Panc1 (cell line): ENCODE results near the gene PEX19. TPM values are rescaled to one million over a fixed set of nuclear protein-coding genes. Genes with fewer than 3 reads are reported as not detected.

Experiments
- ATAC-seq: fragments of 200-7000 bp; cut with Tn5 transposase; 2 replicates; pipeline ENCODE4 v1.9.1; 2020; ENCODE audit warnings: mild to moderate bottlenecking, moderate library complexity
- BruUV-seq: library from RNA; stranded (reverse); fragments of 400-500 nt; replicated peaks from 2 replicates; lab custom pipeline; 2021; lab: Mats Ljungman, UMichigan
- CTCF ChIA-PET: fragments of 300-600 bp; sonication (Branson Sonifier 250); formaldehyde crosslinking; loops from one replicate; lab custom pipeline; 2022; ENCODE audit warnings: antibody characterized with exemption; lab: Charles Lee
- POLR2A ChIA-PET: fragments of 300-600 bp; sonication (Branson Sonifier 250); formaldehyde crosslinking; loops from one replicate; lab custom pipeline; 2022; ENCODE audit warnings: antibody characterized with exemption; lab: Charles Lee
- DNase-seq: peaks from one replicate; pipeline ENCODE4 v3.0.0-alpha.2; 2010; ENCODE audit warnings: low read depth, low spot score
- H3K27ac ChIP-seq: 2 replicates; pipeline ENCODE4 v1.5.1; 2011; ENCODE audit warnings: mild to moderate bottlenecking, low read length, inconsistent platforms
- H3K27me3 ChIP-seq: fragments of 200-500 bp; sonication (Bioruptor generic); 2 replicates; pipeline ENCODE4 v1.6.0; 2014; ENCODE audit warnings: low read length, inconsistent platforms; ENCODE audit not compliant: control insufficient read depth, insufficient read depth
- H3K36me3 ChIP-seq: fragments of 200-500 bp; sonication (Bioruptor generic); 2 replicates; pipeline ENCODE4 v1.5.1; 2014; ENCODE audit warnings: inconsistent platforms, mild to moderate bottlenecking, low read length, moderate library complexity; ENCODE audit not compliant: control insufficient read depth, insufficient read depth
- H3K4me1 ChIP-seq: 2 replicates; pipeline ENCODE4 v1.5.1; 2011; ENCODE audit warnings: inconsistent platforms, mild to moderate bottlenecking, low read length, moderate library complexity; ENCODE audit not compliant: control insufficient read depth, insufficient read depth
- H3K4me3 ChIP-seq, 2 experiments: 2 replicates each; pipeline ENCODE4 v1.5.1; 2011 to 2012; ENCODE audit warnings: low read depth in 2 of 2, low read length in 2 of 2, mild to moderate bottlenecking in 2 of 2, inconsistent platforms in 1 of 2, moderate library complexity in 1 of 2
- H3K9me3 ChIP-seq: fragments of 200-500 bp; sonication (Bioruptor generic); 2 replicates; pipeline ENCODE4 v1.5.1; 2014; ENCODE audit warnings: low read depth, mild to moderate bottlenecking, inconsistent platforms, low read length, moderate library complexity; ENCODE audit not compliant: control insufficient read depth, insufficient read depth
- CTCF ChIP-seq: fragments of 450-650 bp; IDR thresholded peaks from 2 replicates; pipeline ENCODE4 v1.5.1; 2017; ENCODE audit warnings: mild to moderate bottlenecking
- POLR2AphosphoS5 ChIP-seq: IDR thresholded peaks from 2 replicates; pipeline ENCODE4 v1.6.1; 2012; ENCODE audit warnings: mild to moderate bottlenecking, low read depth, low read length, moderate library complexity
- REST ChIP-seq, 2 experiments: IDR thresholded peaks; 2 replicates each; pipeline ENCODE4 v1.6.1; 2011 to 2012; ENCODE audit warnings: low read depth in 2 of 2, control low read depth in 1 of 2, low read length in 1 of 2, mild to moderate bottlenecking in 1 of 2, moderate library complexity in 1 of 2; ENCODE audit not compliant: insufficient read depth in 1 of 2
- SIN3A ChIP-seq: IDR thresholded peaks from 2 replicates; pipeline ENCODE4 v1.6.1; 2012; ENCODE audit warnings: low read depth, mild to moderate bottlenecking, low read length, moderate library complexity, borderline replicate concordance; ENCODE audit not compliant: insufficient read depth
- TCF7L2 ChIP-seq: IDR thresholded peaks from 2 replicates; pipeline ENCODE4 v1.6.1; 2011; ENCODE audit warnings: mild to moderate bottlenecking, low read depth, low read length, inconsistent platforms
- in situ Hi-C: cut with HindIII; loops from 2 replicates; pipeline ENCODE4 v1.10.0; 2016; ENCODE audit warnings: low sequenced_read_pairs, low pct_unique_long_range_greater_than_20kb
- intact Hi-C: fragments of 100-400 bp; cut with micrococcal nuclease; formaldehyde crosslinking; loops from one replicate; pipeline ENCODE4 v1.10.0; 2022; ENCODE audit not compliant: unreplicated experiment
- total RNA-seq: library from RNA; stranded (reverse); gene quantifications from one replicate; pipeline ENCODE4 v1.2.1, GENCODE V29; 2021; ENCODE audit not compliant: unreplicated experiment

The PEX19 gene
- total RNA-seq, 1 experiment from 2014 or later = 55.1 TPM

DNA sequence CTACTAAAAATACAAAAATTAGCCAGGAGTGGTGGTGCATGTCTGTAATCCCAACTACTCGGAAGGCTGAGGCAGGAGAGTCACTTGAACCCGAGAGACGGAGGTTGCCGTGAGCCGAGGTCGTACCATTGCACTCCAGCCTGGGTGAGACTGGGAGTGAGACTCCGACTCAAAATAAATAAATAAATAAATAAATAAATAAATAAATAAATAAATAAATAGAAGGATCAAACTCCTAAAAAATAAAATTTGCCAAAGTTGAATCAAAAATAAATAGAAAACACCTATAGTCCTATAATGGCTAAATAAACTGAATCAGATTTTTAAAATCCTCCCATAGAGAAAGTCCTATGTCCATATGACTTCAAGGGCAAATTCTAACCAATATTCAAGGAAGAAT, 15.2 kb upstream of the PEX19 start:
- ChIA-PET POLR2A (no interaction called here), CTCF (no interaction called here)
- Histone ChIP-seq H3K9me3 (no peaks in the 10 kb centered on the region), H3K36me3 (peaks cover 46% of the 10 kb centered on the region), H3K27me3 (no peaks in the 10 kb centered on the region), H3K4me1 (no peaks in the 10 kb centered on the region), H3K27ac (no peak overlapping the region), H3K4me3 (no peak overlapping the region)
- no peak for TF ChIP-seq REST (IDR thresholded peaks at IDR 0.05; ENCODE audit: insufficient read depth in 1 of 2, low read depth in 2 of 2, low read length in 1 of 2)
- TF ChIP-seq POLR2AphosphoS5 = no peak
- no peak for TF ChIP-seq SIN3A
- TF ChIP-seq CTCF = no peak
- TF ChIP-seq TCF7L2 = no peak
- no peak for ATAC-seq
- in situ Hi-C loops (no loop called here), intact Hi-C loops (no loop called here)
- DNase-seq = no peak
- no TSS peak for BruUV-seq

GRCh38 chr1:160296036-160296435, 11.1 kb upstream of the PEX19 start:
- H3K27ac ChIP-seq = no peak overlapping the region
- no peaks in the 10 kb centered on the region for H3K9me3 ChIP-seq
- DNase-seq (no peak), ATAC-seq (no peak)
- H3K36me3 ChIP-seq = peaks cover 48% of the 10 kb centered on the region
- in situ Hi-C loops = no loop called here
- TF ChIP-seq REST (IDR thresholded peaks at IDR 0.05; ENCODE audit: insufficient read depth in 1 of 2, low read depth in 2 of 2, low read length in 1 of 2) = no peak
- no peak for TF ChIP-seq CTCF
- no peak for TF ChIP-seq SIN3A
- TF ChIP-seq TCF7L2 = no peak
- no peak for TF ChIP-seq POLR2AphosphoS5
- H3K4me3 ChIP-seq = no peak overlapping the region
- BruUV-seq = no TSS peak
- H3K27me3 ChIP-seq = no peaks in the 10 kb centered on the region
- CTCF ChIA-PET = no interaction called here
- intact Hi-C loops = no loop called here
- POLR2A ChIA-PET = no interaction called here
- H3K4me1 ChIP-seq = no peaks in the 10 kb centered on the region
